ENCODE results near the gene POLR2L. TPM values are rescaled to one million over a fixed set of nuclear protein-coding genes. Genes with fewer than 3 reads are reported as not detected.

Gene POLR2L
- total and polyA plus RNA-seq, 2 of the 13 experiments (the other 11 are each of a cell fraction or from before 2014, with no cell fraction given), result 104 to 114 TPM

GRCh38 chr11:794766-795633 is 47.3 kb downstream of the POLR2L start (continued):
- no peak for TF ChIP-seq ZNF770 (CRISPR knock-in tag; IDR thresholded peaks at IDR 0.05)

- Histone ChIP-seq H3K4me3 (replicated peaks in 1 of 3; ENCODE audit: insufficient read depth in 1 of 3, low read depth in 2 of 3, low read length in 3 of 3) (no peak overlapping the region), H3K9ac (ENCODE audit: insufficient read depth, low read depth, low read length) (no peak overlapping the region), H3K9me3 (ENCODE audit: low read length) (no peaks in the 10 kb centered on the region), H3K27ac (ENCODE audit: extremely low read length, insufficient read depth, low read length) (no peak overlapping the region), H3K79me2 (ENCODE audit: insufficient read depth, low read length) (peaks cover 4% of the 10 kb centered on the region), H4K20me1 (ENCODE audit: insufficient read depth, low read length) (no peaks in the 10 kb centered on the region), H3K27me3 (ENCODE audit: control insufficient read depth in 1 of 2, insufficient read depth in 2 of 2, low read length in 2 of 2) (peaks cover 0 to 2% of the 10 kb centered on the region in 2 experiments; a peak in 2 of 5 replicates), H3K4me1 (ENCODE audit: insufficient read depth, low read length) (peaks cover 5% of the 10 kb centered on the region), H3K36me3 (replicated peaks in 1 of 2; ENCODE audit: control insufficient read depth in 1 of 2, insufficient read depth in 2 of 2, low read length in 2 of 2) (no peaks in the 10 kb centered on the region; a peak in 1 of 5 replicates), H3K4me2 (ENCODE audit: low read depth, low read length) (no peak overlapping the region), H2AFZ (ENCODE audit: low read length) (no peak overlapping the region)
- CTCF ChIA-PET (ENCODE audit: low intra/inter-chr PET ratio, low total read pairs), result no interaction called here
- no peak for ATAC-seq
- no peak for DNase-seq (ENCODE audit: low spot score)
- BruUV-seq (replicated peaks), result no TSS peak
- WGBS (ENCODE audit: low lambda C conversion rate), result 99% methylated on average over 11 of the region's 31 CpGs
- intact Hi-C loops (cut with micrococcal nuclease; ENCODE audit: unreplicated experiment), result no loop called here
- in situ Hi-C loops (cut with HindIII; ENCODE audit: extremely low pct_ligation_motif_present, low pct_unique_long_range_greater_than_20kb), result no loop called here
- no peak for FAIRE-seq
- POLR2A ChIA-PET, result interaction anchor here (5.3 kb wide), 1 partner anchor 16 kb away, joined by 44 read pairs; the partner anchor contains the start of gene GATD1
- TF ChIP-seq SNAPC4 (CRISPR knock-in tag; IDR thresholded peaks at IDR 0.05), result no peak
- TF ChIP-seq SP4 (CRISPR knock-in tag; IDR thresholded peaks at IDR 0.05), result no peak
- TF ChIP-seq JUN (CRISPR knock-in tag; IDR thresholded peaks at IDR 0.05), result no peak
- TF ChIP-seq AGO1 (IDR thresholded peaks at IDR 0.05; ENCODE audit: low read depth, low read length, poor library complexity, severe bottlenecking), result no peak
- TF ChIP-seq ZNF775 (CRISPR knock-in tag; IDR thresholded peaks at IDR 0.05; ENCODE audit: borderline replicate concordance), result no peak
- TF ChIP-seq CREBL2 (CRISPR knock-in tag; IDR thresholded peaks at IDR 0.05; ENCODE audit: borderline replicate concordance), result no peak
- no peak for TF ChIP-seq ZEB1 (IDR thresholded peaks at IDR 0.05; ENCODE audit: insufficient replicate concordance, low read depth)
- TF ChIP-seq DRAP1 (CRISPR knock-in tag; IDR thresholded peaks at IDR 0.05), result no peak
- no peak for TF ChIP-seq E2F5 (CRISPR knock-in tag; conservative IDR thresholded peaks at IDR 0.05)
- no peak for TF ChIP-seq MATR3 (CRISPR knock-in tag; IDR thresholded peaks at IDR 0.05)
Measured at GRCh38 chr11:794013-794765, 48.1 kb downstream of the POLR2L start.
